Upper lobe of left lung (tissue), 6 donors: ENCODE data around the gene PLCB4. TPM values are rescaled to one million over a fixed set of nuclear protein-coding genes. Genes with fewer than 3 reads are reported as not detected.

ENCODE experiments used
- ATAC-seq, 2 donors: fragments of 200-7000 bp; cut with Tn5 transposase; one replicate each; pipeline ENCODE4 v1.9.1; 2022; ENCODE audit warnings: mild to moderate bottlenecking in 2 of 2, moderate library complexity in 2 of 2; ENCODE audit not compliant: low FRiP score in 2 of 2
- DNase-seq, 2 donors: peaks; one replicate each; pipeline ENCODE4 v3.0.0-alpha.2; 2019 to 2020
- H3K27ac ChIP-seq, 4 donors: fragments of 200-600 bp; sonication (generic); one replicate each; pipeline ENCODE4 v1.5.1; 2016 to 2019
- H3K27me3 ChIP-seq, 4 donors: fragments of 200-600 bp; sonication (generic); one replicate each; pipeline ENCODE4 v1.5.1; 2017 to 2019
- H3K36me3 ChIP-seq, 4 donors: fragments of 200-600 bp; sonication (generic); one replicate each; pipeline ENCODE4 v1.5.1; 2016 to 2019
- H3K4me1 ChIP-seq, 4 donors: fragments of 200-600 bp; sonication (generic); one replicate each; pipeline ENCODE4 v1.5.1; 2018 to 2019
- H3K4me3 ChIP-seq, 4 donors: fragments of 200-600 bp; sonication (generic); one replicate each; pipeline ENCODE4 v1.5.1; 2017 to 2019; ENCODE audit warnings: mild to moderate bottlenecking in 2 of 4, moderate library complexity in 1 of 4
- H3K9me3 ChIP-seq, 4 donors: fragments of 200-600 bp; sonication (generic); one replicate each; pipeline ENCODE4 v1.5.1; 2018 to 2019
- CTCF ChIP-seq, 6 experiments: fragments of 450-650 bp in 4 of 6; fragments of 200-600 bp in 2 of 6; sonication (generic) in 2 of 6; IDR thresholded peaks; one replicate each; pipeline ENCODE4 v1.5.1; 2016 to 2019; ENCODE audit warnings: antibody characterized with exemption in 6 of 6
- EP300 ChIP-seq, 4 donors: sonication (generic); formaldehyde crosslinking; IDR thresholded peaks; one replicate each; pipeline ENCODE4 v1.5.1; 2017; ENCODE audit warnings: antibody characterized with exemption in 4 of 4, control low read depth in 2 of 4
- POLR2A ChIP-seq, 4 donors: fragments of 450-650 bp; IDR thresholded peaks; one replicate each; pipeline ENCODE4 v1.5.1; 2016 to 2017; ENCODE audit warnings: antibody characterized with exemption in 4 of 4, mild to moderate bottlenecking in 2 of 4
- POLR2AphosphoS5 ChIP-seq, 2 donors: sonication (generic); formaldehyde crosslinking; IDR thresholded peaks; one replicate each; pipeline ENCODE4 v1.5.1; 2017; ENCODE audit warnings: antibody characterized with exemption in 2 of 2
- WGBS, 2 donors: methylation state at CpG; one replicate each; pipeline ENCODE4 v1.1.5; 2017 to 2018; 5-methylcytosine and 5-hydroxymethylcytosine counted together
- total RNA-seq, 6 donors: library from RNA; depleted of rRNA in 4 of 6; stranded (reverse); fragments of >200 nt in 4 of 6; gene quantifications; one replicate each; pipeline versions ENCODE4 v1.1.0 to v1.2.1, GENCODE V29; 2016 to 2021
- donor health status: DM: no; HTN: no; CAD: no; lungs with moderate emphysema.
- donor health status: DM: no; HTN: yes; CAD: no; lungs with severe emphysema.

PLCB4 gene
- total RNA-seq, 6 donors from 2014 or later = 5.7 to 15.2 (median 8.2) TPM

- WGBS, 2 donors = 90 to 91% methylated on average over 4 of the region's 4 CpGs
- DNase-seq = no peak
- H3K9me3 ChIP-seq = no peaks in the 10 kb centered on the region
- ATAC-seq = no peak
- no peaks in the 10 kb centered on the region for H3K27me3 ChIP-seq
- H3K36me3 ChIP-seq = no peaks in the 10 kb centered on the region
- H3K4me1 ChIP-seq = peaks cover 0 to 4% (median 0%) of the 10 kb centered on the region in 4 donors
- no peak overlapping the region for H3K27ac ChIP-seq
- H3K4me3 ChIP-seq = no peak overlapping the region
- TF ChIP-seq POLR2A (IDR thresholded peaks at IDR 0.05) = no peak
These were observed 260.6 kb downstream of the PLCB4 start for GRCh38 chr20:9329355-9330101.

DNA sequence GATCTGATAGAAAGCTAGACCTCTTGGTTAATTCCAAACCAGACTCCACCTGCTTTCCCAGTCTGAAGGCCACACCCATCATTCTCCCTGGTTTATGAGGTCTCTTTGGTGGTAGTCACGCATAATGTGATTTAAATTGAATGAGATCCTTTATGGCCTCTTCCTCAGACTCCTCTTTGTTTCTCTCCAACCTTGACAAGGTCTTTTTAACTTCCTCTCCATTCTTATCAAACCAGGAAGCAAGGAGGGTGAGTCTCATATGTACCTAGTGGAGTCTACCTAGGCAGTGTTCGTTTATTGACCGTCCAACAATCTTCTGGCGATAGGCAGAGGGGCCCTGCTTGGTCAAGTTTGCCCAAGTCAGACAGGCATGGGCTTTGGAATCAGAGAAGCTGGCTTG, 261.3 kb downstream of the PLCB4 start:
- ATAC-seq = no peak
- TF ChIP-seq EP300 (IDR thresholded peaks at IDR 0.05) (no peak), POLR2AphosphoS5 (IDR thresholded peaks at IDR 0.05) (no peak), CTCF (IDR thresholded peaks at IDR 0.05) (no peak), POLR2A (IDR thresholded peaks at IDR 0.05) (no peak)
- Histone ChIP-seq H3K9me3 (no peaks in the 10 kb centered on the region), H3K4me3 (no peak overlapping the region), H3K27ac (no peak overlapping the region), H3K27me3 (no peaks in the 10 kb centered on the region), H3K4me1 (peaks cover 0 to 4% (median 0%) of the 10 kb centered on the region in 4 donors), H3K36me3 (no peaks in the 10 kb centered on the region)
- no peak for DNase-seq
- 95% methylated on average over 4 of the region's 4 CpGs for WGBS, 2 donors

DNA sequence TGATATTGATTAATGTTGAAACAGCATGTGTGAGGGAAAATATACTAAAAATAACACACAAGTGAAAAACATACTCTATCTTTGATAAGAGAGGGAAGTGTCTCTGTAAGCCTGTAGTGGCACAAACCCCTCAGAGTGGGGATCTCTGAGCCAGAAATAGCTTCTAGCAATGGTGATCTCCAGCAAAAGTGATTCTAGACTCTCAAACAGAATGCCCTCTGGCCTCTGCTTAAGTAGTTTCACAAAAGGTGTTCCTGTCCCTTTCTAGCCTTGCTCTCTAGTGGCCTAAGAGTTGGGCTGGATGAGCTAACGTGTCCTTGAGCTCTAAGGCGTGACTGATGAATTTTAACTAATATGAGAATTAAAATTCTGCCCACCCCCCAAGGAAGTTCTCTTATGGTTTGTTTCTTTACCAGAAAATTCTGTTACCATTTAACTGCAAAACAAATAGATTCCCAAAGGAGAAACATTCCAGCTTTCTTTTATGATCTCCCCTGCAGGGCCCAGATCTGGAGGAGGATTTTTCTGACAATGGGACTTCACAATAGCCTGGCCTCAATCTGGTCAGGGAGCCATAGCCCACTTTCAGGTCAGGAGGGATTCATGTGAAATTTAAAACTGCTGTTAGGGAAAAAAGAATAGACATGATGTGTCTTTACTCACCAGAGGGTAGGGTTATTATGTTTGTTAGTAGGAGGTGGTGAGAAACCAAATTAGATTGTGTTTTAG, 263.0 kb downstream of the PLCB4 start:
- DNase-seq = no peak
- Histone ChIP-seq H3K36me3 (no peaks in the 10 kb centered on the region), H3K27me3 (no peaks in the 10 kb centered on the region), H3K9me3 (no peaks in the 10 kb centered on the region), H3K4me1 (peaks cover 0 to 4% (median 0%) of the 10 kb centered on the region in 4 donors), H3K27ac (no peak overlapping the region), H3K4me3 (no peak overlapping the region)
- TF ChIP-seq EP300 (IDR thresholded peaks at IDR 0.05) = no peak
- no peak for TF ChIP-seq POLR2AphosphoS5 (IDR thresholded peaks at IDR 0.05)
- ATAC-seq = no peak
- 89 to 100% methylated on average over 2 of the region's 2 CpGs for WGBS, 2 donors

- WGBS, 2 donors = 34 to 51% methylated on average over 3 of the region's 3 CpGs
These were observed 264.0 kb downstream of the PLCB4 start for GRCh38 chr20:9332791-9333479.

GRCh38 chr20:9334866-9335265, 266.0 kb downstream of the PLCB4 start:
- no peak for DNase-seq
- H3K9me3 ChIP-seq = no peaks in the 10 kb centered on the region
- no peak for ATAC-seq
- no peak overlapping the region for H3K4me3 ChIP-seq
- 91 to 97% methylated on average over 3 of the region's 3 CpGs for WGBS, 2 donors
- H3K36me3 ChIP-seq = no peaks in the 10 kb centered on the region
- TF ChIP-seq EP300 (IDR thresholded peaks at IDR 0.05) (no peak), CTCF (IDR thresholded peaks at IDR 0.05) (no peak), POLR2AphosphoS5 (IDR thresholded peaks at IDR 0.05) (no peak), POLR2A (IDR thresholded peaks at IDR 0.05) (no peak)
- no peaks in the 10 kb centered on the region for H3K27me3 ChIP-seq
- H3K27ac ChIP-seq = no peak overlapping the region
- H3K4me1 ChIP-seq = no peaks in the 10 kb centered on the region

More at GRCh38 chr20:9332791-9333479, 264.0 kb downstream of the PLCB4 start:
- ATAC-seq = no peak
- TF ChIP-seq POLR2AphosphoS5 (IDR thresholded peaks at IDR 0.05) = no peak
- no peak for TF ChIP-seq POLR2A (IDR thresholded peaks at IDR 0.05)
- TF ChIP-seq EP300 (IDR thresholded peaks at IDR 0.05) = no peak
- no peak for TF ChIP-seq CTCF (IDR thresholded peaks at IDR 0.05)
- DNase-seq = no peak
- H3K4me1 ChIP-seq = peaks cover 0 to under 1% (median 0%) of the 10 kb centered on the region in 4 donors
- H3K27me3 ChIP-seq = no peaks in the 10 kb centered on the region
- H3K4me3 ChIP-seq = no peak overlapping the region
- no peaks in the 10 kb centered on the region for H3K9me3 ChIP-seq
- no peaks in the 10 kb centered on the region for H3K36me3 ChIP-seq
- H3K27ac ChIP-seq = no peak overlapping the region
